ENCODE results near the gene OR10T2.
"Not testable (repeated sequence)": the region's sequence is repeated elsewhere in the genome, so short reads cannot be mapped to it uniquely, and the experiment has no call there.

The OR10T2 gene, protein sequence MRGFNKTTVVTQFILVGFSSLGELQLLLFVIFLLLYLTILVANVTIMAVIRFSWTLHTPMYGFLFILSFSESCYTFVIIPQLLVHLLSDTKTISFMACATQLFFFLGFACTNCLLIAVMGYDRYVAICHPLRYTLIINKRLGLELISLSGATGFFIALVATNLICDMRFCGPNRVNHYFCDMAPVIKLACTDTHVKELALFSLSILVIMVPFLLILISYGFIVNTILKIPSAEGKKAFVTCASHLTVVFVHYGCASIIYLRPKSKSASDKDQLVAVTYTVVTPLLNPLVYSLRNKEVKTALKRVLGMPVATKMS

DNA sequence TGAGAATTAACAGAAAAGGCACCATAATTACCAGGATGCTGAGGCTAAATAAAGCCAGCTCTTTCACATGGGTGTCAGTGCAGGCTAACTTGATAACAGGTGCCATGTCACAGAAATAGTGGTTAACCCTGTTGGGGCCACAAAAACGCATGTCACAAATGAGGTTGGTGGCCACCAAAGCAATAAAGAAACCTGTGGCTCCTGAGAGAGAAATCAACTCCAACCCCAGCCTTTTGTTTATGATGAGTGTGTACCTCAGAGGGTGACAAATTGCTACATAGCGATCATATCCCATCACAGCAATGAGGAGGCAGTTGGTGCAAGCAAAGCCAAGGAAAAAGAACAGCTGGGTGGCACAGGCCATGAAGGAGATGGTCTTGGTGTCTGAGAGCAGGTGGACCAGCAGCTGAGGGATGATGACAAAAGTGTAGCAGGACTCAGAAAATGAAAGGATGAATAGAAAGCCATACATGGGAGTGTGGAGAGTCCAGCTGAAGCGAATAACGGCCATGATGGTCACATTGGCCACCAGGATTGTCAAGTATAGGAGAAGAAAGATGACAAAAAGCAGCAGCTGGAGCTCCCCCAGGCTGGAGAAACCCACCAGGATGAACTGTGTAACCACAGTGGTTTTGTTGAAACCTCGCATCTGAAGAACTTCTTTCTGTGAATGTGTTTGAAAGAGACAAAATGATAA is at the start of gene OR10T2:
Gene OR10T2, minus strand, starts transcription at position 649 of the 697 bp plus-strand sequence. Its CDS starts 0 bp downstream, at position 649.
- no peak for DNase-seq (ENCODE audit: low read depth, low spot score)

DNA sequence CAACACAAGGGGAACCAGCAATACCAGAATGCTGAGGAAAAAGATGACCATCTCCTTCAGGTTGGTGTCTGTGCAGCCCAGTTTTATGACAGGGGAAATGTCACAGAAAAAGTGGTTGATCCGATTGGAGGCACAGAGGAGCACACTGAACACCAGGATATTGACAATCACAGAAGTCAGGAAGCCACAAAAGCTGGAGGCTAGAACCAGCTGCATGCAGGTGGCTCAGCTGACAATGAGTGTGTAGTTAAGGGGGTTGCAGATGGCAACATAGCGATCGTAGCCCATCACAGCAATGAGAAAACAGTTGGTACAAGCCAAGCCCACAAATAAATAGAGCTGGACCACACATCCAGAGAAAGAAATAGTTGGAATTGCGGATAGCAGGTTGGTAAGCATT is 46.1 kb upstream of the OR10T2 start:
- no peak for DNase-seq (ENCODE audit: low read depth, low spot score)

DNA sequence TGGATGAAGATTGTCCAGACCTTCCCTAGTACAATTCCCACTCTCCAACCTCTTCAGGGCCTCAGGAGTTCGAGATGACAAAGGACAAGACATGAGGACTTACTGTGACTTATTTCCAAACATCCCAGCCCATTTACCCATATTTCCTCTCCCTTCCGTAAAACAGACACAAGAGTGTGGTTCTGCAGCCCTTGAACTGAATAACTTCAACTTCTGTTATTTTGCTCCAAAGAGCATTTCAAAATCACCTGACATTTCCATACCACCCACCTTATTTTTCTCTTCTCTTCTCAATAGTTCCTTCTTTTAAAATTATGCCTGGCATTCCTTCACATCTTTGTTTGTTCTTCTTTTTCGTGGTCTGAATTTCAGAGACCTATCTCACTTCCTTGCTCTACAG is 35.5 kb upstream of the OR10T2 start:
- DNase-seq (ENCODE audit: low read depth, low spot score), result no peak

DNA sequence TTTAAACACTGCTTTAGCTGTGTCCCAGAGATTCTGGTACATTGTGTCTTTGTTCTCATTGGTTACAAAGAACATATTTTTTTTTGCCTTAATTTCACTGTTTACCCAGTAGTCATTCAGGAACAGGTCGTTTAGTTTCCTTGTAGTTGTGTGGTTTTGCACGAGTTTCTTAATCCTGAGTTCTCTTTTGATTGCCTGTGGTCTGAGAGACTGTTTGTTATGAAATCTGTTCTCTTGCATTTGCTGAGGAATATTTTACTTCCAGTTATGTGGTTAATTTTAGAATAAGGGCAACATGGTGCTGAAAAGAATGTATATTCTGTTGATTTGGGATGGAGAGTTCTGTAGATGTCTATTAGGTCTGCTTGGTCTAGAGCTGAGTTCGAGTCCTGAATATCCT is 30.9 kb upstream of the OR10T2 start:
- not testable (repeated sequence) for DNase-seq (ENCODE audit: low read depth, low spot score)

DNA sequence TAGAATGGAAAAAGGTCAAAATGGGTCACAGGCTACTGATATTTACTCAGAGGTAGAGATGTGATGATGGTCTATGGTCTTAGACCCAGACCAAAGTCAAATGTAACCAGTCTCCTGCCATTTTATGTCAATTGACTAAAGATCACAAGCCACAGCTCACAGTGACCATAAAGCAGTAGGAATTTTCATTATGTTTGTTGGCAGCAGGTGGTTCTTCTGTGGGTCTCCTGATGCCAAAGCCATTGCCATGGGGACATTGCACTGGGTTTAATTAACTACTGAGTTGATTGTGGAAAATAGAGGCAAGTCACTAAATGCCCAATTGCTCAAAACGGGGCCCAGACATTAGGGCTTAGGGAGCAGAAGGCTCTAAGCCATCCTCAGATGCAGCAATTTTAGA is 26.9 kb upstream of the OR10T2 start, which contains the start of gene OR10K2:
Gene OR10K2, minus strand, starts transcription at position 101 of the 400 bp plus-strand sequence. CDS start 5,371 bp downstream, outside the sequence.
- DNase-seq (ENCODE audit: low read depth, low spot score), result no peak

DNA sequence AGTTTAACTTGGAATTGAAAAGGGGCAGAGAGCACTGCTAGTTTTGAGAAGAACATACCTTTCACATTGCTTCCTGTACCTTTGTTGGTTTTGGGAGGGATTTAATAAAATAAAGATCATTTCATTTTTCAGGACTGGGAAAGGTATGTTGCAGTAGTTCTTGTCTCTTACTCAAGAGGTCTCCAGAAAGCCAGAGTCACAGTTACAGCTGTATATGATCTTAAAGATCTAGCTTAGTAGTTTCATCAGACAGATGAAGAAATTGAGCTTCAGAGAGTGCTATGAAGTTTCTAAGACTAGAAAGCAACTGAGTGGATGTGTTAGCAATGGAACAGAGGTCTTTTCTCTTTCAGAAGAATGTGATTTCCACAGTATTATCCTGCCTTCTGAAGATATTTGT is 25.8 kb upstream of the OR10T2 start:
- no peak for DNase-seq (ENCODE audit: low read depth, low spot score)

DNA sequence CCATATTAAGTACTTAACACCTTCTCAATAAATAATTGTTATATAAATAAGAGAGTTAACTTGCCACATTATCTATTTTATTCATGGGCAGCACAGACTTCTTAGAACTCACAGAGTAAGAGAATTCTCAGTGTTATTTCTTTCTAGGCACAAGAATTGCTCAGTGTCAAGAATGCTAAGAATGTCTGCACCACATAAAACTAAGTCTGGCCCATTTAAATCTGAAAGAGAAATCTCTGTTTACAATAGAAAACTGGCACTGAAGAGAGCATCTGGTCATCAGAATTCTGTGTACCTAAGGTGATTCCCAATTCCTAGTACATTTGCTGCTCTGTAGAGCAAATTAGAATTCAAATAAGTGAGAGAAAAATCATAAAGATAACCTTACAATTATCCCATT is 22.9 kb upstream of the OR10T2 start:
- no peak for DNase-seq (ENCODE audit: low read depth, low spot score)

DNA sequence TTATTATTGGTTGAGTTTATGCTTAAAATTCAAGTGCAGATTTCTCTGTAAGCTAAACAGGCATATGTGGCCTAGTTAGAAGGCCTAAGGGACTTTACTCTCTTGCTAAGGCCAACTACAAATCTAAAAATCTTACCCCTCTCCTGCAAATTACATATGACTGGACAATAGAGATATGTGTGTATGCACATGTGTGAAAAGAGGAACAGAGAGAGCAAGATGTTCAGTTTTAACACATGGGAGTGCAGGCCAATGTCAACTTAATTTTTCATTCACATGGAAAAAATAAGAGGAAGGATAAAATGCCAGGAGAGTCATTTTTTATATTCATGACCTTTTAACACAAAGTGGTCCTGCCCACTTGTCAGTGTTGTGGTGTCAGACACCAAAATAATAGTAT is 18.3 kb upstream of the OR10T2 start:
- no peak for DNase-seq (ENCODE audit: low read depth, low spot score)

DNA sequence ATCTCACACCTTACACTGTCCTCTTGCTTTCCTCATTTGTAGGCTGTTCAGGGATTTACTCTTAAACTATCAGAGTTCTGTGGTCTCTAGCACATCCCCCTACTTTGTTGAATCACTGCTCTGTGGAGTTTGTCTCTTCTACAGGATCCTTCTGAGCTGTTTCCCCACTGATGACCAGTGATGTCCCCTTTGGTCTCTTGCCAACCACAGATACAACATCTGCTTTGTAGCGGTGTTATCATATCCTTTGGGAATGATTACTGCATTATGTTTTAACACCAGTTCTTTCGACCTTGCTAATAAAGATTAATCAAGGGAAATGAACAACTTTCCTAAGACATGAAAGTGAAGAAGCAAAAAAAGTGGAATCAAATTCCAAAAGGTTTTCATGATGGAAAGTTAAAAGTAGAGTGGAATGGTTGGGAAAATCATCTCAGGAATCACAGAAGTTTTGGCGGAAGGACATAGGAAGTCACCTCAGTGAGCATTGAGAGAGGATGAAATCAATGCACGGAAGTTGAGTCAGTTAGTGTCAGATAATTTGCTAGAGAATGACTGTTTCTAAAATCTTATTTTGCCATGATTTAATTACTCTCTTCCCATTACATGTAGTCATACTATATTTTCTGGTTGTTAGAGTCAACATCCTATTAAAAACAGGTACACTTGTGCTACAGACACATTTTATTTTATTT is 15.5 kb upstream of the OR10T2 start:
- DNase-seq (ENCODE audit: low read depth, low spot score), result no peak

DNA sequence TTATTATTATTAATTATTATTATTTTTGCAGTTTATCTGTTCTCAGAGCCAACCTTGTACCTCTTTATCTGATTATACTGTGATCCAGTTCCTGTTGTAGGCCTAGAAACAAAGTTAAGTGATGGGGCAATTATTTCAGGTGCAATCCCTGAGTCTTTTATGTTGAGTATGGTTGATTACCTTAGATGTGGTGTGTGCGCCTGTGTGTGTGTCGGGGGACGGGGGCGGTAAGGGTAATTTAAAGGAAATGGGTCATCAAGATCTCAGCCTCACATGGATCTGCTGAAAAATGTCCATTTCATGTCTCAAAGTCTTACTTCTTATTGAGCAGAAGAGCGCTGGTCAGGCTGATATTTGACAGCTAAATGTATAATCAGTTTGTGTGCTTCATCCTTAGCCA is 7.8 kb upstream of the OR10T2 start:
- DNase-seq (ENCODE audit: low read depth, low spot score), result no peak

DNA sequence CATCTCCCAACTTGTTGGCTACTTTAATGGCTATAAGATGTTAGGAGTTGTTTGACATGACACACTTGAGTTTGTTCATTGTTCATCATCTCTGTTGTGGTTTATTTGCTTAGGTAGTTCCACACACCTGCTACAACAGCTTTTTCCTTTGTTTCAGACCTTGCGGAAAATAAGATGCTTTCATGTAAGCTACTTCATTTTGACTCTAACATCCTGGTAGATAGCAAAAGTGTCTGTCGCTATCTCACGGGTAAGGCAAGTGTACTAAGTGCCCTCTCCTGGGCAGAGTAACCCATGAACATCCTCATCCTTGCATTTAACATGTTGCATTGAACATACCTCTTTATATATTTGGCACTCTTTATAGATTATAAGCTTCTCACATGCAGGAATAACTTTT is 1.6 kb upstream of the OR10T2 start:
- DNase-seq (ENCODE audit: low read depth, low spot score), result no peak

DNA sequence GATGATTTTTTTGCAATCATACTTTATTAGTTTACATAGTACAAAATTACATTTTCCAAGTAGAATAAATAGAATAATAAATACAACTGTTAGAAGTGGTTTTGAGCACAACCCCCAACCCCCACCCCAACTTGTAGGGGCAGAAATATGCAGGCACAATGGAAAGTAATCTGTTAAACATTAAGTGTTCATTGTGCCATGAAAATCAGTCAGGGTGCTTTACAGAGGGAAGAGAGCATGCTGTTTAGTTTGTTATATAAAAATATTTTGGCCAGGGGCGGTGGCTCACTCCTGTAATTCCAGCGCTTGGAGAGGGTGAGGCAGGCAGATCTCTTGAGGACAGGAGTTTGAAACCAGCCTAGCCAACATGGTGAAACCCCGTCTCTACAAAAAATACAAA is 2.6 kb downstream of the OR10T2 start:
- no peak for DNase-seq (ENCODE audit: low read depth, low spot score)

DNA sequence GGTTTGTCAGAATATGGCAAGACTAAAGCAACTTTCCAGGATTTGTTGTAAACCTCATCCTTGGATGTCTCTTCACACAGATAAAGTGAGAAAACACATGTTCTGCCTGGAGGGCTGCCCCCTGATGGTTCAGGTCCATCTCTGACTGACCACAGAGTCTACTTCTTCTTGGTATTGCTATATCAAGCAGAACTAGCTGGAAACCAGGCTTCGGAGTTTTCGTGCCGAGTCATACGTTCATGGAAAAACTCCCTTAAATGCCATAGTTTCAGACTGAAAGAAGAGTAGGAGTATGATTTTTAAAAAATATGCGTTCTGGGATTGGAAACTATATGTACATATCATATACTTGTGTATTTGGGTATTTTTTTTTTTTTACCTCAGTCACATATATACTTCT is 5.8 kb downstream of the OR10T2 start:
- DNase-seq (ENCODE audit: low read depth, low spot score), result no peak

DNA sequence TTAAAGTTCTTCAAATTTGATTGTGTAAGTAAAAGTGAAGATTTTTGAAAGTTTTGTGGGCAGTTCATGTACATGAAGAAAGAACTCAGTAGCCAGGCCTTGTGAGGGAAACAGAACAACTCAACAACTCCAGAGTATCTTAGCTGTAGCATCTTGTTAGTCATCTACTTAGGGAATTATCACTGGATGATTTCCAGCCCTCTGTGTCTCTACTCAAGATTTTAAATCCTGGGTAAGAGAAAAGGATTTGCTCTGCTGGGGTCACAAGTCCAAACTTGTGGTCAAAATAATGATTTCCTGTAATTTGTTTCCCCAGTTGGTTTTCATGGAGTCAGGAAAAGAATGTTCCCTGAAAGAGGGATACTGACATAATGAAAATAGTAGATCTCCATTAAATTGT is 8.2 kb downstream of the OR10T2 start:
- DNase-seq (ENCODE audit: low read depth, low spot score), result no peak

DNA sequence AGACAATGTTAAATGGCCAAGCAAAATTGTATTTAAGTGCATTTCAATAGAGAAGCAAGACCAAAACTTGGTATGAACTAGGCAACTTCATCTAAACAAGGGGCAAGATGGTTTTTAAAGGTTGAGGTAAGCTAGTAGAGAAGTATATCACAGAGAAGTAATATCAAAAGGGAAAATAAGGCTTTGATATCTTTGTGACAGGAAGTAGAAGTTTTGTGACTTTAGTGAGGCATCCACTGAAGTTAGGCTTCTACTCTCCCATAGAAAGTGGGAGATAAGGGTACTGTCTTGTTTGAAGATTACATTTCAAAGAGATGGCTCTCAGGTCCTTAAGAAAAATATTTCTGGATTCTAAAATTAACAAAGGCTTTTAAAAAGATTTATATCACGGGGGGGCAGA is 8.9 kb downstream of the OR10T2 start:
- no peak for DNase-seq (ENCODE audit: low read depth, low spot score)

DNA sequence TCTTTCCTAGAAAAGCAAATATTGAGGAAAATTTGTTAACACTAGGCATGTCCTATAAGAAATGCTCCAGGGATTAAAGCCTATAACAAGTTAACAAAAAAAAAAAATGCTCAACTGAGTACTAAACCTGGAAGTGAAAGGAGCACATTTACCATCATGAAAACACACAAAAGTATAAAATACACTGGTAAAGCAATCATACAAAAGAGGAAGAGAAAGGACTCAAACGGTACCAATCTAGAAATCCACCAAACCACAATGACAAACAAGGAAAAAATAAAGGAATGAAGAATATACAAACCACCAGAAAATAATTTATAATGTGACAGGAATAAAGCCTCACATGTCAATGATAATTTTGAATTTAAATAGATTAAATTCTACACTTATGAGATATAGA is 24.4 kb downstream of the OR10T2 start:
- no peak for DNase-seq (ENCODE audit: low read depth, low spot score)

DNA sequence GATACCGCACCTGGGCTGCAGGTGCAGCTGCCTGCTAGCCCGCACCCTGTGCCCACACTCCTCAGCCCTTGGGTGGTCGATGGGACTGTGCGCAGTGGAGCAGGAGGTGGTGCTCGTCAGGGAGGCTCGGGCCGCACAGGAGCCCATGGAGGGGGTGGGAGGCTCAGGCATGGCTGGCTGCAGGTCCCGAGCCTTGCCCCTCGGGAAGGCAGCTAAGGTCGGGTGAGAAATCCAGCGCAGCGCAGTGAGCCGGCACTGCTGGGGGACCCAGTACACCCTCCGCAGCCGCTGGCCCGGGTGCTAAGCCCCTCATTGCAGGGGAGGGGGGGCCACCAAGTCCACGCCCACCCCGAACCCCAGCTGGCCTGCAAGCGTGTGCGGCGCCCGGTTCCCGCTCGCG is 25.2 kb downstream of the OR10T2 start:
- DNase-seq (ENCODE audit: low read depth, low spot score), result not testable (repeated sequence)

DNA sequence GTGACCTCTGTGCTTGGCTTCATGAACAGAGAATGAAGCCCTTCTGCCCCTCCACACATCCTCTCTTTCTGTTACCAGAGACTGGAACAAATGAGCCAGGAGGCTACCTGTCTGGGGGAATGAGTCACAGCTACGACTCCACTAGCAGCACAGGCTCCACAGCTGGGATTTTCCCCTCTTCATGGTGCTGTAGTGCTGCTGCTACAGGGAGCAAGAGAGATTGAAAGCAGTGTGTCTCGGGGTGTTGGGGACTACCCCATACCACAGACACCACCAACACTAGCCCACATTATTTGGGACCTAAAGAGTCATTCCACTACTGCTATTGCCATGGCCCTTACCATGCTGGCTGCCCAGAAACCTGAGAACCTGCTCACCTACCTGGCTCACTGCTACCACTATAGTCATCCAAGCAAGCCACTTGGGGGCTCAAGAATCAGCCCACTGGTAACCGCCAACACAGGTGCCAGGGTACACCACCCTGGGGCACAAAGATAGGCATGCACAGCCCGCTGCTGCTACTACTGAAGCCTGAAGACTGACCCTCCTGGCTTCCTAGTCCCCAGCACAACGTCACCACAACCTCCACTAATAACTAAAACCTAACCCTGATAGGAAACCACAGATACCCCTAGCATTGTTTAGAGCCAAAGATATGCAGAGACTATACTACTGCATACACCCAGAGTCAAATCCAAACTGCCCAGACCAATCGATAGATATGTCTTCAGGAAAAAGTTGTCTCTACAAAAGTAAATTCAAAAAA is 27.9 kb downstream of the OR10T2 start:
- DNase-seq (ENCODE audit: low read depth, low spot score), result no peak

DNA sequence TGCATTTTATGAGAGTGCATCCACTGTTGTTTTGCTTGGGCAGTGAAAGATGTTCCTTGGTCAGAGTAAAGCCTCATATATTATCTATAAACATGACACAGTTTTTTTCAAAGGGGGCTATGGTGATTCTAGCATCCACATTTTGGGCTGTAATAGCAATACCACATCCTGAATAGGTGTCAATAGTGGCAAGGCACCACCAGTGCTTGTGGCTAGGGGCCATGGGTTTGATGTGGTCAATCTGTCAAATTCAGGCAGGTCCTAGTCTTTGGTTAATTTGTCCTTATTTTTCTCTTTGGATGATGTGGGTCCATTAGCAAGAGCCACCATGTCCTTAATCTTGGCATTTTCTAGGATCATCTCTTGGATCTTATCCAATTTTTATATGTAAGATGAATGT is 32.5 kb downstream of the OR10T2 start:
- no peak for DNase-seq (ENCODE audit: low read depth, low spot score)

DNA sequence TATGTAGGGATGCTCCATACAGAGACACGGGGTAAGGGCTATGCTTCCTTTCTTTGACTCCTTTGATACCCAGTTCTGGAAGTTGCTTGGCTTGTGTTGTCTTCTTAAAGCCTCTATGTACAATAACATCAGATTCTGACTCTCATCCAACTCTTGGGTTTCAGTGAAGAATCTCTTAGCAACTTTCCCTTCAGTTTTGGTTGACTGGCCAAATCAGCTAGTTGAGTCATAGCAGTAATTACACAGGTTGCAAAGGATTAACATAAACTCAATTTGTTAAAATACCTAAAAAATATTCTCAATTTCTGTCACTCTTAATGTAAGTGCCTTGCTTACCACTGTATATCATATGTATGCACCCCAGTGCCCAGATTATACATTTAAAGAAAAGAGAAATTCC is 36.3 kb downstream of the OR10T2 start:
- no peak for DNase-seq (ENCODE audit: low read depth, low spot score)

DNA sequence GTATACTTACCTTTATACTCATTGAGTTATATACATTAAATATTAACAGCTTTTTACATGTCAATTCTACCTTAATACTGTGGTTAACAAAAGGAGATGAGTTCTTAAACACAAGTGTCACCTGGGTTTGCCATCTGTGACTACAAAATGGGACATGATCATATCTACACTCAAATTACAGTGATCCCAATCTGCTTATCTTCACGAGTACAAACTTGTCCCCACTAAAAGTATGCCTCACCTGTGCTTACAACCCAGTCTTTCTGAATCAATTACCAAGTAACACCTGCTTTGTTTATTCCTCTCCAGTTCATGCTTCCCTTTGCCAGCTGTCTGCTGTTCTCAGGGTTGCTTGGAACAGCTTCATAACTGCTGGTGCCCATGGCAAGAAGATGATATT is 36.8 kb downstream of the OR10T2 start:
- no peak for DNase-seq (ENCODE audit: low read depth, low spot score)

DNA sequence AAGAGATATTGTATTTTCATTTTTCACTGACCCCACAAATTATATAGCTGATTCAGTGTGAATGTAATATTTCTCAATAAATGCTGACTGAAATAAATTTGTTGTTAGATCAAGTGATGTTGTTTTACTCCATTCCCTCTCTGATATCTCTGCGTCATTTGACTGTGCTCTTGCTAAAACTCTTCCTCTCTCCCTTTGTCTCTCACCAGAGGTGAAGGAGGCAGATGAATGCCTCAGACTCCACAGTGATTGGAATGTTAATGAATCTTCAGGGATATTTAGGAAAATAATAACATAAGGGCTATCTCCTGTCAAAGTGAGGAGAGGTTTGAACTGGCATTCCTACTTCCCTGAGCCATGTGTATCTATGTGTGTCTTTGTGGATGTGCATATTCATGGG is 41.8 kb downstream of the OR10T2 start:
- DNase-seq (ENCODE audit: low read depth, low spot score), result no peak

All from activated CD4-positive, CD25-positive, alpha-beta regulatory T cell treated with anti-CD3 and anti-CD28 coated beads, Interleukin-2, amount 50 U/mL, for 16 hours (primary cell).